DMS53 treated with DMSO at 0.1 percent for 48 hours (cell line): Measurements from ENCODE around the gene ABCA7.
"Not testable (repeated sequence)": the region's sequence is repeated elsewhere in the genome, so short reads cannot be mapped to it uniquely, and the experiment has no call there.

ENCODE experiments used
- DNase-seq: peaks from one replicate; lab custom pipeline; 2025; ENCODE audit not compliant: unreplicated experiment; lab: John Stamatoyannopoulos, UW

ABCA7 gene

GRCh38 chr19:1104311-1105007 is 64.6 kb downstream of the ABCA7 start:
- DNase-seq, result peak; percentile 7

- no peak for DNase-seq
Measured at GRCh38 chr19:1105008-1105872, 65.3 kb downstream of the ABCA7 start.

- no peak for DNase-seq
Measured at GRCh38 chr19:1105873-1106840, 66.2 kb downstream of the ABCA7 start.

- DNase-seq, result no peak
Measured at GRCh38 chr19:1106841-1107660, 67.1 kb downstream of the ABCA7 start.

GRCh38 chr19:1107661-1108261 is 67.9 kb downstream of the ABCA7 start:
- no peak for DNase-seq

- no peak for DNase-seq
Measured at GRCh38 chr19:1108291-1109031, 68.6 kb downstream of the ABCA7 start.

GRCh38 chr19:1109032-1109551 is 69.2 kb downstream of the ABCA7 start:
- DNase-seq, result no peak

GRCh38 chr19:1109697-1110671 is 70.1 kb downstream of the ABCA7 start:
- DNase-seq, result no peak

- no peak for DNase-seq
Measured at GRCh38 chr19:1110809-1111640, 71.1 kb downstream of the ABCA7 start.

- no peak for DNase-seq
Measured at GRCh38 chr19:1111641-1112267, 71.8 kb downstream of the ABCA7 start.

- DNase-seq, result no peak
Measured at GRCh38 chr19:1112268-1113029, 72.5 kb downstream of the ABCA7 start.

- no peak for DNase-seq
Measured at GRCh38 chr19:1113030-1113985, 73.4 kb downstream of the ABCA7 start.

GRCh38 chr19:1113986-1114483 is 74.1 kb downstream of the ABCA7 start:
- DNase-seq, result no peak

- DNase-seq, result not testable (repeated sequence)
Measured at GRCh38 chr19:1114728-1115127, 74.8 kb downstream of the ABCA7 start.
